ENCODE data around the gene NDUFA8.

The NDUFA8 gene

GRCh38 chr9:122095010-122095767 is 64.4 kb downstream of the NDUFA8 start:
- DNase-seq = peak; percentile 69

Measured in stimulated activated CD8-positive, alpha-beta memory T cell treated with anti-CD3 and anti-CD28 coated beads, Interleukin-4, amount 100 ng/mL, for 48 hours (primary cell).